HG03064 (cell line): ENCODE measurements around the gene BCL2A1.
"Not testable (repeated sequence)": the region's sequence is repeated elsewhere in the genome, so short reads cannot be mapped to it uniquely, and the experiment has no call there.

Source experiments
- ATAC-seq: cut with Tn5 transposase; IDR thresholded peaks from one replicate; pipeline ENCODE4 v1.9.1; 2021; ENCODE audit warnings: low read depth; ENCODE audit not compliant: unreplicated experiment

Gene BCL2A1

DNA sequence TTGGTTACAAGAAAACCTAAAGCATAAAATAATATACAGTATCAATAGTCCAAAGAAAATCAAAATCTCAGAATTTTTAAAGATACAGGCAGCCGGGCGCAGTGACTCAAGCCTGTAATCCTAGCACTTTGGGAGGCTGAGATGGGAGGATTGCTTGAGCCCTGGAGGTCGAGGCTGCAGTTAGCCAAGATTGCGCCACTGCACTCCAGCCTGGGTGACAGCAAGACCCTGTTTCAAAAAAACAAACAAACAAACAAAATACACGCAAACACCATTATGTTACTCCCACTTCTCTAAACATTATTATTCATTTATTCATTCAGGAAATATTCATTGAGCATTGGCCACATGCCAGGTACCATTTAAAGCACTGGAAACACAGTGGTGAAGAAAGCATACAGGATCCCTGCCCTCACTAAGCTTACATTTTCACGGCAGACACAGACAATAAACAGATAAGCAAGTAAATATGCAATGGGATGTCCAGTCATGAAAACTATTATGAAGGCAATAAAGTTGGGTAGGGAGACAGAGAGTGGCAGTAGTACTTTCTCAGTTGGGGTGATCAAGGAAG, 6.7 kb downstream of the BCL2A1 start:
- no peak for ATAC-seq

DNA sequence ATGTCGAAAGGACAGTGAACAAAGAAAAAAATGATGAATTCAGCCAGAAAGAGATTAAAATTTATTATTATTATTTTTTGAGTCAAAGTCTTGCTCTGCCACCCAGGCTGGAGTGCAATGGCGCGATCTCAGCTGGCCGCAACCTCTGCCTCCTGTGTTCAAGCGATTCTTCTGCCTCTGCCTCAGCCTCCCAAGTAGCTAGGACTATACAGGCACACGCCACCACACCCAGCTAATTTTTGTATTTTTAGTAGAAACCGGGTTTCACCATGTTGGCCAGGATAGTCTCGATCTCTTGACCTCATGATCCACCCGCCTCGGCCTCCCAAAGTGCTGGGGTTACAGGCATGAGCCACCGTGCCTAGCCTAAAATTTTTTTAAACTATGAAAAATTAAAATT, 8.1 kb downstream of the BCL2A1 start:
- not testable (repeated sequence) for ATAC-seq

DNA sequence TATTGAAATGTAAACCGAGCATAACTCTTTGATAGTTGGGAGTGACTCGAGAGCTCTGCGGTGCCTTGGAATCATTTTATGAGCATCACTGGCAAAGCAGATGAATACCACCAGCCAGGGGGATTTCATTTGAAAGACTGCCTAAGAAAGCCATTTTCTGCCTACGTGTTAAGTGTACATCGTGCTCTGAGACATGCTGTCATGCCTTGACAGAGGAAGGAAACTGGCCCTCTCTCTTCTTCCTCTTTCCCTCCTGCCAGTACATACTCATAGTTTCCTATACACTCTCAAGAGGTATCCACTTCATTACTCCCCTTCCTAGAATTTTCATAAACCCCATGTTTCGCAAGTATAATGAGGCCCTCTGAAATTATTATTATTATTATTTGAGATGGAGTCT, 8.8 kb downstream of the BCL2A1 start:
- no peak for ATAC-seq

DNA sequence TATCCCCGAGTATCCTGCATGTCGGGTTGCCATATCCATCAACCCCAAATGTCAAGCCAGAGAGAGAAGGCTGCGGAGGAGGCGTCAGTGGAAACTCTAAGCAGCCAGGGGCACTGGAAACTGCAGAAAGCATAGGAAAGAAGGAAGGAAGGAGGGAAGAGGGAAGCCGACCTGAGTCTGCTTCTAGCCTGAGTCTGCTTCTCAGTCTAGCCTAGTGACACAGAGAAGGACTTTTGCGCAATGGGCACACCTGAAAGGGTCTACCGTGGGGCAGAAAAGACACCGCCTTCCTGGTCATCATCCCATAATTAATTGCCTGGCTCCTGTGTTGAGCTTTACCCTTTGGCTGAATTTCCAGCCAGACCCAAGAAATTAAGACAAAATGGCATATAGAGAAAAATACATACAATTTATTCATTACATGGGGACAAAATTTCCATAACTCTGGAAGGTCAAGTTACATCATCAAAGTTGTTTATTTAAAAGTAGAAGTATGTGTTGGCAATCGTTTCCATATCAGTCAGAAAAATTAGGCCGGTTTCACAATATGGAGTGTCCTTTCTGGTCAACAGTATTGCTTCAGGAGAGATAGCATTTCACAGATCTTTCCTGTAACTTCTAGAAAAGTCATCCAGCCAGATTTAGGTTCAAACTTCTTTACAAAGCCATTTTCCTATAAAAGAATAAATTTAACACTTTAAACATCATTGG, 10.3 kb downstream of the BCL2A1 start:
- no peak for ATAC-seq

DNA sequence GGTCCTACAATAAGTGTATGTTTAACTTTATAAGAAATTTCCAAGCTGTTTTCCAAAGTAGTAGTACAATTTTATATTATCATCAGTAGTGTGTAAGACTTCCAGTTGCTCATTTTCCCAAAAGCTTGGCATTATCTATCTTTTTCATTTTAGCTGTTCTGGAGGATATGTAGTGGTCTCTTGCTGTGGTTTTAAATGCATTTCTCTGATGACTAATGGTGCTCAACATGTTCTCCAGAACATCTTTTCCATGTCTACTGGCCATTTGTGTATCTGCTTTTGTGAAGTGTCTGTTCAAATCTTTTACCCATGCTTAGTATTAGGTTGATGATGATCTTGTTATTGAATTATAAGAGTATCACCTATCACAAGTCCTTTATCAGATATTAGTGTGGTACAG, 13.3 kb downstream of the BCL2A1 start:
- no peak for ATAC-seq

DNA sequence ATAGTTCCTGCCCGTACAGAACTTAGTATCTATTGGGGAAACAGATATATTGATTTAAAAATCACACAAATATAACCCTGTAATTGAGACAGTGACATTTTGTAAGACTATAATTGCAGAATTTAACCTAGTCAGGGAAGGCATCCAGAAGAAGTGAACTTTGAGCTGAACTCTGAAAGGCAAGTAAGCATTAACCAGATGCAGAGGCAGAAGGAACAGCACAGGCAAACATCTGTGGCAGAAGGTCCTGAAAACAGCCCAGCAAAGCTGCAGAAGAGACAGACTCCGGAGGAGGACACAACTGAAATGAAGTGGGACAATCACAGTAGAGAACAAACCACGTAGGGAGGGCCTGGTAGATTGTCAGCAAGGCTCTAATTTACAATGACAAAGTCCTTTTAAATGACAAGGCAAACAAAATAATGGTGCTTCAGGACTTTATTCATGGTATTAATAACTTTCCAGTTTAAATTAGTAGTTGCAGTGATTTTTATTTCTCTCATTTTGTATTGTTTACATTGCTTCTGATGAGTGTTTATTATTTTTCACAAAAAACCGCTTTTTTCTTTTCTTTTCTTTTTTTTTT, 14.5 kb downstream of the BCL2A1 start:
- no peak for ATAC-seq

DNA sequence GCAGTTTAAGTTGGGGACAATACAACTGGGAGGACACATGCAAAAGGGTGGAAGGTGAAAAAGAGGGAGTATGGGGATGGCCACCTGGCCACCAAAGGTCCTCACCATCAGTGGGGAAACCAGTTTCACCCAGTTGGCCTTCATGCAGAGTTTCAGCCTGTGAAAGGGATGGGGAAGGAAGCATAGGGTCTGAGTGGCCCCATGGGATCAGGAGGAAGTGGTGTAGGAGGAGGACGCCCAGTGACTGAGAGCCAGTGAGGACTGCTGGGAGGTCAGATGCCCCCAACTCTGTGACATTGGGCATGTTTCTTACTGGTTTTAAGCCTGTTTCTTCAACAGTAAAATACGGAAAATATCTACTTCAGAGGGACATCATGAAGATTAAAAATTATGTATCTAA, 16.3 kb downstream of the BCL2A1 start:
- no peak for ATAC-seq

DNA sequence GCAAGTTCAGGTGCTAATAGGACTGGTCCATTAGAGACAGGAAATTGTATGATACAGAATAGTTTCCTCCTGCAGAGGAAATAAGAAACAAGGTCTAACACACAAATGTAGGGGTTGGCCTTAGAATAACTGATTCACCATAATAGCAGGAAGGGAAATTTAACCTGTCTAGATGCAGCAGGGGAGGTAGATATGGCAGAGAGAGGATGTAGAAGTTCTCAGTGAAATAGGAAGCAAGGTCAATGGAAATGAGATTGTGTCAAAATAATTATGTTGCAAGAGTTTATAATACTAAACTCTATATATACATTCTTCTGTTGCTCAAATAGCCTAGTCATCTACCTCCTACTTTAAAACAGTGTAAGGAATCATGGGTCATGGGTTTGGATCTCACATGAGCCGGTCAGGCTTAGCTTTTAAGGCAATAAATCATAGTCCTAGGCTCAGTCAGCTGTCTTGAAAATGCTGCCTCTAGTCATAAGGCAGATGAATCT, 17.0 kb downstream of the BCL2A1 start:
- no peak for ATAC-seq

DNA sequence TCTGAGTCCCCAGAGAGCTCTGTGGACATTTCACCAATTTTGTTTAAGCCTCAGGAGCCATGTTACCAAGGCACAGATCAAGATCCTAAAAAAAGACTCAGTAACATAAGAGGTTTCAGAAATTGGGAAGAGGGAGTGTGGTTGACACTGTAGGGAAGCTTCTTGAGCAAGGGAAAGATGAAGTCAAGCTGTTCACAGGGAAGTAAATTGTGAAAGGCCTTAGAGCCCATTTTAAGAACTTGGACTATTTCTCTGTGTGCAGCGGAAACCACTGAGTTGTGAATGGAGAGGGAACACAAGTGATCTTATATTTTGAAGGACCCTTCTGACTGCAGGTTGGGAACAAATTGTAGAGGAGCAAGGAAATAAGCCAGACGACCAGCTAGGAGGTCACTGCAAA, 18.7 kb downstream of the BCL2A1 start:
- ATAC-seq, result no peak

DNA sequence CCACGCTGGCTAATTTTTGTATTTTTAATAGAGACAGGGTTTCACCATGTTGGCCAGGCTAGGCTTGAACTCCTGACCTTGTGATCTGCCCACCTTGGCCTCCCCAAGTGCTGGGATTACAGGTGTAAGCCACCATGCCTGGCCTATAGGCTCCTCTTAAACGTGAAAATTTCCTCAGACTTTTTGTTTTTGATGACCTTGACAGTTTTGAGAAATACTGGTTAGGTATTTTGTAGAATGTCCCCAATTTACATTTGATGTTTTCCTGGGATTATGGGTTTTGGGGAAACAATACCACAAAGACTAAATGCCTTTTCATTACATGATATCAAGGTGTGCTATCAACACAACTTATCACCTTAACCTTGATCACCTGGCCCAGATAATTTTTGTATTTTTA, 20.7 kb downstream of the BCL2A1 start:
- ATAC-seq, result no peak

DNA sequence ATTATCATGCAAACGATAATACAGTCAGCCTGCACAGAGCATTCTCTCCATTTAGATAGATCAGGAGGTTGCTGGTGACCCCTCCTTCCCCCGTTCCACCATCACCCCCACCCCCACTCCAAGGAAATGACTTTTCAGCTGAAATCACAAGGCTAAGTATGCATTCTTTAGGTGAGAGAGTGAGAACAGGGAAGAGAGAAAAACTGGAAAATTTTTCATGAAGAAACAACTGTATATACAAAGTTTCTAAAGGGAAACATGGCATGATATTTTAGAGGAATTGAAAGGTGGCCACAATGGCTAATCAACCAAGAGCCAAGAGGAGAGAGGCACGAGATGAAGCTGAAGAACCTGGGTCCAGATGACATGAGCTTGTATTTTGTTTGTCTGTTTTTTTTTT, 22.2 kb downstream of the BCL2A1 start:
- ATAC-seq, result no peak

DNA sequence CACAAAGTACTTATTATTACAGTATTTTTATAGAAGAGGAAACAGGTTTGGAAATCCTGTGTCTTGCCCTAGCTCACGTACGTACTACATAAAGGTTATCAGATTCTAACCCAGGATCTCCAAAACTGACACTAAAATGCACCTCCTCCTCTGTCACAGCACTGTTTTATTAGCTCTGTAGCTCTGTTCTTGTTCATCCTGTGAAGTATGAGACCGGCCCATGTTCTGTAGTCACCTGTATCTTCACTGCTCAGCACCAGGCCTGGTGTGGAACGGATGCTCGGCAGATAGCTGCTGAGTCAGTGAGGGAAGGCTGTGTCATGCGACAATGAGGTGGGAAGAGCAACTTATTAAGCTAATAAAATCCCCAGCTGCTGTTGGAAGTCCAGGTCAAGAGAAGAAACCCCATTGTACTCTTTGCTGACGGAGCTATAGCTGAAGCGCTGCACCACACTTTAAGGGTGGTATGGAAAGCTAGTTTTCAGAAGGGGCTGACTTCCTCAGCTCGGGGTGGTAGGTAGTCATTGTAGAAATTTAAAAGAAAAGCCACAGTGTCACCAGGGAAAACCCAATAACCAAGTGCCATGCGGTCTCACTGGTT, 22.8 kb downstream of the BCL2A1 start:
- no peak for ATAC-seq

DNA sequence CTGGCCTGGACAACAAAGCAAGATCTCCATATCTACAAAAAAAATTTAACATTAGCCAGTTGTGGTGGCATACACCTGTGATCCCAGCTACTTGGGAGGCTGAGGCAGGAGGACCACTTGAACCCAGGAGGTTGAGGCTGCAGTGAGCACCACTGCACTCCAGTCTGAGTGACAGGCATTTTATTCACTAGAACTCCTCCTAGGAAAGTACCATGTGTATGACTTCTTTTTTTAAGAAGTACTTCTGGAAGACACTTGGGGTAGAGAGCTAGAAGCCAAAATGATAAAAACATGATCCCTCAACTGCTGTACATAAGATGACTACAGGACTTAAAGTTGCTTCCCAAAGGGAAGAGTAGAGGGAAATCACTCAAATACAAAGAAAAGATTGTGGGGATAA, 24.0 kb downstream of the BCL2A1 start:
- no peak for ATAC-seq

DNA sequence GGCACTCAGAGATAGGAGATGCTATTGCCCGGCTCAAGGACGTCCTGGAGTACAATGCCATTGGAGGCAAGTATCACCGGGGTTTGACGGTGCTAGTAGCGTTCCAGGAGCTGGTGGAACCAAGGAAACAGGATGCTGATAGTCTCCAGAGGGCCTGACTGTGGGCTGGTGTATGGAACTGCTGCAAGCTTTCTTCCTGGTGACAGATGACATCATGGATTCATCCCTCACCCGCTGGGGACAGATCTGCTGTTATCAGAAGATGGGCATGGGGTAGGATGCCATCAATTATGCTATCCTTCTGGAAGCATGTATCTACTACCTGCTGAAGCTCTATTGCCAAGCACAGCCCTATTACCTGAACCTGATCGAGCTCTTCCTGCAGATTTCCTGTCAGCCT, 26.4 kb downstream of the BCL2A1 start:
- ATAC-seq, result no peak

DNA sequence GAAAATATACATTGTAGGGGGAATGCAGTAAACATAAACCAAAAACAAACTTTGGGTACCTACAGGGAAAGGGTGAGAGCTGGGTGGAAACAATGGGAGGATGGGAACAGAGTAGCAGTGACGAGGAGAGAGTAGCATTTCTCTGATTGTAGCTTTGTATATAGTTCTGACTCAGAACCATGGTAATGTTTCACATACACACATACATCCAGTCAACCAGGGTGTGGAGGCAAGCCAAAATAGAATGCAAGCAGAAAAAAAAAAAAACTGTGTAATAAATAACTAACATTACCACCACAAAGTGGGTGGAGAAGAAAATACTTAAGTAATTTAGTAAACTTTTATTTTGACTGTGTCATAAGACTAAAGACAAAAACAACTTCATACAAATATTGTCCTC, 27.2 kb downstream of the BCL2A1 start:
- no peak for ATAC-seq

DNA sequence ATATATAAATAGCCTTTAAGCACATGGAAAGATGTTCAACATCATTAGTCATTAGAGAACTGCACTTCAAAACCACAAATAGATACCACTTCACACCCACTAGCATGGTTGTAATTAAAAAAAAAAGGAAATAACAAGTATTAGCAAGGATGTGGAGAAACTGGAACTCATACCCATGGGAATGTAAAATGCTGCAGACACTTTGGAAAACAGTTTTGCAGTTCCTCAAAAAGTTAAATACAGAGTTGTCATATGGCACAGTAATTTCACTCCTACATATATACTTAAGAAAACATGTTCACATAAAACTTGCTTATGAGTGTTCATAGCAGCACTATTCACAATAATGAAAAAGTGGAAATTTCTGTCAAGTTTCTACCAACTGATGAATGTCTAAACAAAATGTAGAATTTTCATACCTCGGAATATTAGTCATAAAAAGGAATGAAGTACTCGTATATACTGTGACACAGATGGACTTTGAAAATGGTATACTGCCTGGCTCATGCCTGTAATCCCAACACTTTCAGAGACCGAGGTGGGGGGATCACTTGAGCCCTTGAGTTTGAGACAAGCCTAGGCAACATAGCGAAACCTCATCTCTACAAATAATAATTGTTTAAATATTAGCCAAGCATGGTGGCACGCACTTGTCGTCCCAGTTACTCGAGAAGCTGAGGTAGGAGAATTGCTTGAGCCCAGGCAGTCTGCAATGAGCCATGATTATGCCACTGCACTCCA, 28.1 kb downstream of the BCL2A1 start:
- ATAC-seq, result no peak

DNA sequence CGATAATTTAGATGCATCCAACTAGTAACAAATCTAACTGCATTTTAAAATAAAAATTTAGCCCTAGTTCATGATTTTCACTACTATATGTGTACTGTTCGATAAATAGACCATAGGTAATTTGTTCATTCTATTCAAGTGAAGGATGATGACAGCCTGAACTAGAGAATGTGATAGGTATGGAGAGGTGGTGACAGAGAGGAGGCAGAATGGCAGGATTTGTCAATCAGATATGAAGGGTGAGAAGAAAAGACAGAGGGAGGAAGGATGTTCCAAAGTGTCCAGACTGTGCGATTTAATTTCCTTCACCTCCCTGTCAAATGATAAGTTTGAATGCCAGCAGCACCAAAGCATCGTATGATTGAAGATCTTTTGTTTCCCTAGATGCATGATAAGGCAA, 31.6 kb downstream of the BCL2A1 start:
- no peak for ATAC-seq

DNA sequence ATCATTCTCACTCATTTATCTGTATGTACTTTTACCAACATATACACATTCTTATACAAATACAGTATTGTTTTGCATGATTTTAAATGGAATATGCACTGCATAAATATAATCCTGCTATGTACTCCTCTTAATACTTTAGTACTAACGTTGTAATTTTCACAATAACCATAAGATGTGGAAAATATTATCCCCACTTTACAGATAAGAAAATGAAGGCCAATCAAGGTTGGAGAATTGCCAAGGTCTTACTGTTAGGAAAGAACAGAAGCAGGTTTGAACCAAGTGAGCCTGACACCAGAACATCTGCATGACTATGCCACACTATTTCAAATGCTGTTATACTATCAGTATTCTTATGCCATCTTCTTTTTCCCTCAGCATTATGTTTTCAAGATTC, 32.9 kb downstream of the BCL2A1 start:
- ATAC-seq, result no peak

DNA sequence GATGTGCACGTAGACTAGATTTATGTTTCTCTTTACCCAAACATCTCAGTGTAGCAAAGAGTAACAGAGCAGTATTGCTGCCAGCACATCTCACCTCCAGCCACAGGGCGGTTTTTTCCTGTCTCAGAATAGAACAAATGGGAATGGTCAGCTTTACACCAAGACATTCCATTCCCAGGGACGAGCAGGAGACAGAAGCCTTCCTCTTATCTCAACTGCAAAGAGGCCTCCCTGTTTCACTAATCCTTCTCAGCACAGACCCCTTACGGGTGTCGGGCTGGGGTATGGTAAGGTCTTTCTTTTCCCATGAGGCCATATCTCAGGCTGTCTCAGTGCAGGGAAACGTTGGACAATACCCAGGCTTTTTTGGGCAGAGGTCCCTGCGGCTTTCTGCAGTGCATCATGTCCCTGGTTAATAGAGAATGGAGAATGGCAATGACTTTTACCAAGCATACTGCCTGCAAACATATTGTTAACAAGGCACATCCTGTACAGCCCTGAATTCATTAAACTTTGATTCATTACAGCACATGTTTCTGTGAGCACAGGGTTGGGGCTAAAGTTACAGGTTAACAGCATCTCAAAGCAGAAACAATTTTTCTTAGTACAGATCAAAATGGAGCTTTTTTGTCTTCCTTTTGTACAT, 35.3 kb downstream of the BCL2A1 start:
- not testable (repeated sequence) for ATAC-seq

DNA sequence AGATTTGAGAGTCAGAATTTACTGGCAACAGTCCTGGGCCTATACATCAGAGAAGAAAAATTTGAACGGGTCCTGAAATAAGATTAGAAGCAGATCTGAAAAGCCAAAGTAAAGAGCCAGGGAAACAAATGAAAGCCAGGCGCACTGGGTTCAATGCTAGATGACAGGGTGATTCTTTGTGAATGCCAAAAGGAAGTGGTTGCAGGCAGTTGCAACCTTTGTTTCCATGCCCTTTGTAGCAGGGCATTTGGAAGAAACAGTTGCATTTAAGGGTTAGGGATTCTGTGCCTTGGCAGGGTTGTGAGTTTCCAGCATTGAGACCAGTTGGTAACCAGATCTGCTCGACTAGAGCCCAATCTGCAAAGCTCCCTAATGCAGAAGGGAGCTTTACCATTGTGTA, 37.8 kb downstream of the BCL2A1 start:
- no peak for ATAC-seq

DNA sequence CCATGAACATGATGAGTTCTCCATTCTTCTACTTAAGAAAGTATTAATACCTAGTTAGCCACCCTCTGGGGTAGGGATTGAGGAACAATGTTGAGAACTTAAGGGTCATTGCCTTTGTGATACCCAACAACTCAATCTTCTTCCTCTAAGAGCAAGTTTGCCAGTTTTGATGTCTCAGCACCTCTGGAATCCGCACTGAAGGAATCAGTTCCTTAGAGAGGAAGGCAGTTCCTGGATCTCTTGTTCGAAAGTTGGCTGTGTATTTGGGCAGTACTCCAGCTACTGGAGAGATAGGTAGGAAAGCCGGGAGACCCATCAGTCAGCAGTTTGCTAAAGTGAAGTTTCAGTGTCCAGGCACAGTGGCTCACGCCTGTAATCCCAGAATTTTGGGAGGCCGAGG, 38.5 kb downstream of the BCL2A1 start:
- no peak for ATAC-seq
